GM19023 (cell line): ENCODE measurements around the gene PEX14.

ENCODE experiments used
- ATAC-seq: cut with Tn5 transposase; IDR thresholded peaks from one replicate; pipeline ENCODE4 v1.9.1; 2021; ENCODE audit warnings: mild to moderate bottlenecking, moderate library complexity; ENCODE audit not compliant: unreplicated experiment

The PEX14 gene

DNA sequence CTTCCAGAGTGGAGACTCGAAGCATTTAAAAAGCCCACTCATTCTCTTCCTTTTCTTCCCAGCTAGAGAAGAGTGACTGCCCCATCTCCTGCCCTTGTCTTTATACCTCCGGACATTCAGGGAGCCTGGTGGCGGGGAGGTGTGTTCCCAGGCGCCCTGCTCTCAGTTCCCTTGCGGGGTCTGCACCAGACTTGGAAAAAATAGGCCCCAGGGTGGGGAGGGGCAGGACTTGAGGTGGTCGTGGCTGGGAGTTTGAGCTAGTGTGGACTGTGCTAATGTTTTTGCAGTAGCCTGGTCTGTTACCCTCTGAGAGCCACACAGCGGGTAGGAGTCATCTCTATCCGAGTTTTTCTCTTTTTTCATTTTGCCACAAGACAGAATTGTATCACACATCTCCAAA, 139.1 kb downstream of the PEX14 start:
- ATAC-seq = no peak

DNA sequence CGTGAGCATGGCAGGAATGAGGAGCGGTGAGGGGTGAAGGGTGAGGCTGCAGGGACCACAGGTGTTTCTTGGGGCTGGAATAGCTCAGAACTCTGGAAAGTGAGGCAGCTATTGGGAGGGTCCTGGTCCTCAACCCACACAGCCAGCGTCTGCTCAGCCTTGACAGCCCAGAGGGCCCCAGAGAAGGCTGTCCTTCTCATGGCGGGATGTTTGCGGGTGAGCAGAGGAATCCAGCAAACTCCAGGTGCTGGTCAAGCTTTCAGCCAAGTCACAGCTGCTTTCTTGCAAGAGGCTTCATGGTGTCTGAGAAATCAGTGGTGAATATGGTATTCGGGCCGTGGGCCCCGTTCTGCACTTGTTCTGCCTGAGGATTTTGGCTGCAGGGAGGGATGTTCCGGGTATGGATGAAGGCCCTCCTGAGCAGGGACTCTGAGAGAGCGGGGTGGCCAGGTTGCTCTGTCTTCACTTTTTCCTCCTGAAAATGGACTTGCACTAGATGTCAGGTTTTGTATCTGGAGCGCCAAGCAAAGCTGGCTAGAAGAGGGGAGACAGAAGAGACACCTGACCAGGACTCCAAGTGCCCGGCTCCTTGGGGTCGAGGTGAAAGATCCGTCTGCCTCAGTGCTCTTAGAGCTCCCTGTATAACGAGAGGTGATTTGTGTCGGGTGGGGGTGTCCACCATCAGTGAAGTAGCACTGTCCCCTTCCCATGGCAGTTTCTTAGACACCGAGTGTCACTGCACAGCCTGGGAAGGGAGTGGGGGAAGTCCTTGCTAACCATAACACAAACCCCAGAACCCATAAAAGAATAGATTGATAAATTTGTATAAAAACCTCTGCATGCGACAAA, 139.9 kb downstream of the PEX14 start:
- ATAC-seq = no peak

DNA sequence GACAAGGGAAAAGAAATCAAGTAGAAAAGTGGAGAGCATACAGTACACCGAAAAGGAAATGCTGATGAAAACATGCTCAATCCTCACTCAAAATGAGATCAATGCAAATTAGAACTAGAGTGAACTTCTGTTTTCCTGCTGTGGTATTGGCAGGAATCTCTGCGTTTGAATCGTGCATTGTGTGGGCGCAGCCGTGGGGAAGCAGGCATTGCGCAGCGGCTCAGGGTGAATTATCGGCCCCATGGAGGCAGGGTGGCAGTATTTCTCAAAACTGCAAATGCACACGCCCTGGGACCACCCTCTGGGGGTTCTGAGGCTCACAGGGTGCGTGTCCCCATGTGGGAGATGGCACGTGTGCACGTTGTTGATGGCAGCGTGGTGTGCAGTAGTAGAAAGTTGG, 140.6 kb downstream of the PEX14 start:
- no peak for ATAC-seq

DNA sequence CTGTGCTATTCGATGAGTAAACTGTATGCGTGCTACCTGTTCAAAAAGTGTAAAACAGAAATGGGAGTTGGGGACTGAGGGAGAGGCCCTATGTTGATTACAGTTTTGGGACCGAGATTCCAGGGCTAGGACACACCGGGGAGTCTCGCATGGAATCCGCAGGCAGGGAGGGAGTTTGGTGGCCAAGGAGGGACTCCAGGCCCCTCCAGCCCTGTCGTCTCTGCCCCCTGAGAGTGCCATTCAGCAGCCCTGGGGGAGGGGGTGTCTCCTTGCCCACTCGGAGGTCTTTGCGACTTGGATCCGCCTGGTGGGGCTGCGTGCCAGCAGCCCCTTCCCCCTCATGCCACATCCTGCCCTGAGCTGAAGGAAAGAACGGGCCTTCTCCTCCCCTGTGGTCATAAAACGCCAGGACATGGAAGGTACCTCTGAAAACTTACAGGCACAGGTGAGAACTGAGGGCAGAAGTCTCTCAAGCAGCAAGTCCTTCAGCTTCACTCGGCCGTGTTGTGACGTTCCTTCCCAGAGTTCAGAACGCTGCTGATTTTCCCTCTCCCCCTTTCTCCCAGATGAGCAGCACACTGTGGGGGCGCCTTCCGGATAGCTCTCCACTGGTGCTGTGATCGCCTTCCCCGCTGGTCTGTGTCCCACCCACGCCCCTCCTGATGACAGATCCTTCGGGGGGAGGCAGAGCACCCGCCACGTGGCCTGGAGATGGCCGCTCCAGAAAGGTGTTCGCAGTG, 141.4 kb downstream of the PEX14 start:
- no peak for ATAC-seq

DNA sequence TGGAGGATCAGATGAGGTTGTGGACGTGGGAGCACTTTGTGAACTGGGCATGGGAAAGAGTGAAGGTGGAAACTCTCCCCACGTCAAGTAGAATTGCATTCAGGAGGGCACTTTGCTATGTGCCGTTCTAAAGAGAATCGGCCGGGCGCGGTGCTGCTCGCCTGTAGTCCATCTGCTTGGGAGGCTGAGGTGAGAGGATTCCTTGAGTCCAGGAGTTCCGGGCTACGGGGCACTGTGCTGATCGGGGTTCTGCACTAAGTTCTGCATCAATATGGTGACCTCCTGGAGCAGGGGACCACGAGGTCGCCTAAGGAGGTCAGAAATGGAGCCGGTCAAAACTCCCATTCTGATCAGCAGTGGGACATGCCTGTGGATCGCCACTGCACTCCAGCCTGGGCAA, 141.9 kb downstream of the PEX14 start:
- ATAC-seq = no peak

DNA sequence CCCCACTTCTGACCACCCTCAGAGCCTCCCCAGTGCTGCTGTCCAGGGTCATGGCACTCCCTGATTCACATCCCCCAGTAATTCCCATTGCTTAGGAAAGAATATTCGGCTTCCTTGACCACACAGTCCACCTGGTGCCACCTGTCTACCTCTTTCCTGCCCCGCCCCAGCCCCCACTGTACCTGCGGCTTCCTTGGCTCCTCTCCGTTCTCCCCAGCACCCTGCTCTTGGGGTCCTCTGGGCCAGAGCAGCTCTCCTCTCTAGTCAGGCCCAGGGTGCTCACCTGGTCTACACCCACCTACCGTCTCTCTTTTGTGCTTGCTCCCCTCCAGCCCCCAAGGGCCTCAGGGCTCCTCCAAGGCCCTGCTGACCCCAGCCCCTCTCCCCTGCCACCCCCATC, 142.6 kb downstream of the PEX14 start:
- ATAC-seq = no peak

DNA sequence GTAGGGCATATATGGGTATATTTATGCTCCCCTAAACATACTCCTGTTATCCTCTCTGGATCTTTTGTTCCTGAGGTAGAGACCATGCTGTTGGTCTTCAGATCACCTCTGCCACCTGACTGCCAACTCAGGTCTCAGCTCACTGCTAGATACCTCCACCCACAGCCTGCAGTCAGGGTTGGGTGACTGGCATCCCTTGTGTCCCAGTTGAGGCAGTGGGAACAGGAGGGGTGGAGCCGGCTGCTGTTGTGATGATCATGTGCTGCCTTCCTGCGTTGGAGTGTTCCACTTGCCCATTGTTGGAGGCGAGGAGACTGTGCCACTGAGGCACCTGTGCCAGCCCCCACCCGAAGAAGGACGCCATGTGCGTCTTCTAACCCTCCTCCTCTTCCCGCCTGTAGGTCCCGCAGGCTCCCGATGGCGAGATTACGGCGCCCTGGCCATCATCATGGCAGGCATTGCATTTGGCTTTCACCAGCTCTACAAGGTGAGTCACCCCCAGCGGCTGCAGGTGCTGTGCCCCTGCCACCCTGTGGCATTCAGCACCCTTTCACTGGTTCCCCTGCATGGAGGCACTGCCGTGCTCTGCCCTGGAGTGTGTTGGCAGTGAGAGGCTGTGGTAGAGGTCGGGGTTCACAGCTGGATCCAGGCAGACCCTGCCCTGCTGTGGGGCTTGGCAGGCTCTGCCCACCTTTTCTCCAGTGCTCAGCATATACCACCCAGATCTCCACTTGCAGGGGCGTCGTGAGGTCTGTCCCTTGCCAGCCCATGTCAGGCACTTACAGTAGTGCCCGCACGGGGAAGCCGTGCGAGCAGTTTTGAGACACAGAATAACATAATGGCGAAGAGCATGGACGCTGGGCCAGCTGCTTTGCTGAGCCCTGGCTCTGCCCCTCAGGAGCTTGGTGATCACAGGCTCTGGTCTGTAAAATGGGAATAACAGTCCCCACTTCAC, 143.5 kb downstream of the PEX14 start:
- no peak for ATAC-seq

DNA sequence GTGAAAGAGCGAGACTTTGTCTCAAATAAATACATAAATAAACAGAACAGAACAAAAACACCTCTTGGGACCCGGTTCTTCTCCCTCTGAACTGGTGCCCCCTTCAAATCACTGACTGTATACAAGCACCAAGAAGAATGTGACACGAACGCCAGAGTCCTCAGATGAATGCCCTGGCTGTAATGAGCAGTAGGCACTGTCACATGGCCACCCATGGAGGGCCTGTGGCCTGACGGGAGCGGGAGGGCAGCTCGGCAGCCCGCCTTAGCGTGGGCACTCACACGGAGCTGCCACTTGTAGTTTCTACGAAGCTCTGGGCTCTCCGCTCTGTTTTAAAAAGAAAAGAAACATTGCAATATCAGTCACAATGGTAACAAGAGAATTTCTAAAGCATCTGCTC, 146.0 kb downstream of the PEX14 start:
- no peak for ATAC-seq

DNA sequence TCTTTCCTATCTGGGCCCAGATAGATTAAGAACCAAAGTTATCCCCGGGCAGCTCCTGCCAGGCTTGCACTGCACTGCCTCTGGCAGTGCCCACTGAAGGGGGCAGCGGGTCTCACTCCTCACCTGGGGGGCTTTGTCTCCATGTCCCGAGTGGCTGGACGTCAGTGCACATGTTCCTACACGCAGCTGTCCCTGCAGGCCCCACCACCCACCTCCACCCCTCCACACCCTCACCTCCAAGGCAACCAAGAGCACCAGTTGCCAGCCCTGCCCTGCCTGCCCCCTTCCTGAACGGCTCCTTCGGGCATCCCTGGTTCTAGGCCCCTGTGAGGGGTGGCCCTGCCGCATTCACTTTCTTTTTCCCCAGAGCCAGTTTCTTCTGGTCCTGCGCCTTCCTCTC, 147.2 kb downstream of the PEX14 start:
- ATAC-seq = no peak

DNA sequence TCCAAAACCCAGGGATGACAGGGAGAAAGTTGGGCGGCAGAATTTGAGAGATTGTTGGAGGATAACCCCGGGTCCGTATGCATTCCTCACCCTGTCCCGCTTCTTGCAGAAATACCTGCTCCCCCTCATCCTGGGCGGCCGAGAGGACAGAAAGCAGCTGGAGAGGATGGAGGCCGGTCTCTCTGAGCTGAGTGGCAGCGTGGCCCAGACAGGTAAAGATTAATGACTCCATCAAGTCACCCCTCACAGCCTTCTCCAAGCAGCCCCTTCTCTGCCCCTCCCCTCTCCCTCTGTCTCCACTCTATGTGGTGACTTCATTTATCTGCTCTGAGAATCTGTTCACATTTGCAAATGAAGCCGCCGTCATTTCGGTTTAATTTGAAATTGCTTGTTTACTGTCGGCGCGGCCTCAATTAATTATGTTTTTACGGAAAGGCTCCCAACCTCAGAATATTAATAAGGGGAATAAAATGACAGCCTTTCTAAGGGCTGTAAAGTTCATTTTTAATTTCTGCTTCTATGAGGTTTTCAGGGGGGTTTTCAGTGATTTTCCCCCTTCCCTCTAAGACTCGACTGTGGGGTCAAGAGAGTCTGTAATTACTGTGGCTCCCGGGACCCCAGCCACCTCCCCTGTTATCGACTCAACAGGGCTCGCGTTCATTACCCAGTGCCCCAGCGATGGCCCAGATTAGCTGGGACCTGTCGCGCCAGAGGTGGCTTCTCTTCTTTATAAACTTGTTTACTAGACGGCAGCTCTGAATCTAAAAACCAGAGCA, 148.3 kb downstream of the PEX14 start:
- ATAC-seq = no peak

DNA sequence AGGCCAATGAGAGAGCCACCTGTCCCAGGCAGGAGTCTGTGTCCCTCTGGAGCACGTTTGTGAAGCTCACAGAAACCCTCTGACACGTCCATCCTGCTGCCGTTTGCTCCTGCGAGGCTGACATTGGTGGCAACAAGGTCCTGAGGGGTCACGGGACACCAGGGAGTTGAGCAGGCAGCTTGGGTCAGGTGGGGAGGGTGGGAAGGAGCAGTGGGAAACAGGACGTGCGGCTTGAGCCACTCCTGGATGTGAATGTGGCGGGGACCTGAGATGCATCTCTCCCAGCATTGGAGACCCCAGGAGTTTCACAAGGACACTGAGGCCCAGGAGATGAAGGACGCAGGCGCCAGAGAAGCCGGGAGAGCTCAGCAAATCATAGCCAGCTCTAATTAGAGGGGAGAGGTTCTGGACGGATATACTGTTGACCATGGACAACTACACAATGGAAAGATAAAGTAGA, 149.0 kb downstream of the PEX14 start:
- ATAC-seq = no peak

DNA sequence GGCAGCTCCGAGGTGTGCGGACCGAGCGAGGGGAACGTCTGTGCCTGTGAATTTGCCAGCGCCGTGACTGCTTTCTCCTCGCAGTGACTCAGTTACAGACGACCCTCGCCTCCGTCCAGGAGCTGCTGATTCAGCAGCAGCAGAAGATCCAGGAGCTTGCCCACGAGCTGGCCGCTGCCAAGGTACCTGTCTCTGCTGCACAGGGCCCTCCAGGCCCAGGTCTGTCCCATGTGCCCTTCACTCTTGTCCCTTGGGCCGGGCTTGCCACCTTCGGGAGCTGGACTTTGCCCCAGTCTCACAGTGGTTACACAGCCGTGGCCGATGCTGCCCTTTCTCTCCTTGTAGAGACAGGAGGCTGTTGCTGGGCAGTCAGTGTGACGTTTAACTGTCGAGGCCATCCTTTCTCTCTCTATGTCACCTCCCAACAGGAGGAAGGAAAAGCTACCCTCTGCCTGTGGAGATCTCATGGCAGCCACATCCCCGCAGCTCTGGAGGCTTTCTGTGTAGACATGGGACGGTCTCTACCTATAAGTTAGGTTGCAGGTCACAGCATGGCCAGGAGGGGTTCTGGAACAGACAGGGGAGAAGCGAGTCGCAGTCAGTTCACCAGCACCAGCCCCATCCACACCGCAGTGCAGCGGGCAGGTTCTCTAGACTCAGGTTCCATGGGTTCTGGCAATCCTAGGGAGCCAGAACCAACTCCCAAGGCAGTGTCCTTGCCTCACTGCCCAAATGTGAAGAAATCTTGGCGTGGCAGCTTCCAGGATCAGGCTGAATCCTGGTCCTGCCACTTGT, 149.7 kb downstream of the PEX14 start:
- ATAC-seq = no peak

DNA sequence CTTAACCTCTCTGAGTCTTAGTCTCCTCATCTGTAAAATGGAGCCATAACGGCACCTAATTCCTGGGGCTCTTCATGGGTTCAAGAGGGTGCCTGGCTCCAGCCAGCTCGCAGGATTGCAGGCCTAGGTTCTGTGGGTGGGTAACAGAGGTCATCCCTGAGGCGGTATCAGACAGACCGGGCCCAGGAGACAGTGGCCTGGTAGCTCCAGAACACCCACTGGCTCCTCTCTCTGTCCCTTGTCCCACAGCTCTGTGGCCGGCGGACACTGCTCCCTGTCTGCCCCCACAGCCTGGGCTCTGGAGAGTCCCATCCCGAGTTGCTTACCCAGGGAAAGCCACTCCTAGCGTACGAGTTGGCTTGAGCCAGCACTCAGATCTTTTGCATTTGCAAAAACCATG, 150.3 kb downstream of the PEX14 start:
- ATAC-seq = no peak

DNA sequence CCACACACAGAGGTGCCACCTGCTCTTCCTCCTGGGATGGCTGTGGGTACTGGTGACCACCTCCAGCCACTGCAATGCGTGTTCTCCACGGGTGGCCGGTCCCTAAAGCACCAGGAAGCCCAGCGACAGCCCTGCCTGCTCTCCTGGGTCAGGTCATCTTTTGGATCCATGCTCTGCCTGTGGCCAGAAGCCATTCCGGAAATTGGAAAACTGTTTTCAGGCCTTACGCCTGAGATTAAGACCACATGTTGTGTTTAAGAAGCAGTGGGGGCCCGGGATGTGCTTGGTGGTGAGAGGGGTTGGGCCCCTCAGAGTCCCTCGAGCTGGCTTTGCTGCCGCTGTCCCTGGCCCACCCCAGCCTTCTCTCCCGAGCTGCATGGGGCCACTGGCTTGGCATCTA, 150.8 kb downstream of the PEX14 start:
- no peak for ATAC-seq

DNA sequence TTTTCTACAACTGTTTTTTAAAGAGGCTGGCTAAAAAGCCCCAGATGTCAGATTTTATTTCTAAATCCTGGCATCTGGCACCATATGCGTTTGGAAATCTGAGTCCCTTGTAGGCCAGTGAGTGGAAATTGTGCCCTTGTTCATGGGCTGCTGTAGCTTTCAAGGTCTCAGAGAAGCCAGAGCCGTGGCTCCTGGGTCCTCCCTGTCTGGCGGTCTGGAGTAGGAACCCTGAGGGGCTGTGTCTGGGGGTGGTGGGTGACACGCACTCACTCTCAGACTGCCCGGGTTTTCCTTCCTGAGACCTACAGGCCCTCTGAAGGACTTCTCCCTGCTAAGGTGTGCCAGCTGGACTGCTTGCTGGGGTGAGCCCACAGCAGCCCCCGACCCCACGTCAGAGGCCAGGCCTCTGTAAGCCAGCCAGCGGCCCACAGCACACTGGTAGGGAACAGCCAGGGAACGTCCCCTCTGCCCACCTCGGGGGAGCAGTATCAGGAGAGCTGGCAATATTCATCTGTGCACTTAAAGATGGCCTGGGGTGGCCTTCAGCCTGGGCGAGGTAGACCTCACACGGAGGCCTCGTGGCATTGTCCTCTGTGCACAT, 151.5 kb downstream of the PEX14 start:
- no peak for ATAC-seq

DNA sequence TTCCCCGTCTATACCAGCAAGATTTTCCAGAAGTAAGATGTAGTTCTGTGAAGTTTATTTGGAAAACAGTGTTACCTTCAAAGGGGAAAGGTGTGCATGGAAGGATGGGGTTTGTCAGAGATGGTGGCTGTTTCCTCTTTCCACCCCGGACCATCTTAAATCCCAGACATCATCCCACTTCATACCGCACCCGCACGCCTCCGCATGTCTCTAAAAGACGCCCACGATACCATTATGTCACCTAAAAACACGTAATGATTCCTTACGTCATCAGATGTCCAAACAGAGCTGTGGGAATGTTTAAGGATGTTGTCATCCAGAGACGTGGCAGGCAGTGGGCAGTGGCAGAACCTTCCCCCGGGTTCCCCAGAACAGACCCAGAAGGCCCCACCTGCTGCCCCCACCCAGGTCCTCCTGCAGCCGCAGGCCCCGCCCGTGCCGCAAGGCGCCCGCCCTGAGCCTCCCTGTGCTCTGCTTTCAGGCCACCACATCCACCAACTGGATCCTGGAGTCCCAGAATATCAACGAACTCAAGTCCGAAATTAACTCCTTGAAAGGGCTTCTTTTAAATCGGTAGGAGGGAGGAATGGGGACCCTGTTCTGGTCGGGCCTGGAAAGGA, 152.2 kb downstream of the PEX14 start:
- no peak for ATAC-seq

DNA sequence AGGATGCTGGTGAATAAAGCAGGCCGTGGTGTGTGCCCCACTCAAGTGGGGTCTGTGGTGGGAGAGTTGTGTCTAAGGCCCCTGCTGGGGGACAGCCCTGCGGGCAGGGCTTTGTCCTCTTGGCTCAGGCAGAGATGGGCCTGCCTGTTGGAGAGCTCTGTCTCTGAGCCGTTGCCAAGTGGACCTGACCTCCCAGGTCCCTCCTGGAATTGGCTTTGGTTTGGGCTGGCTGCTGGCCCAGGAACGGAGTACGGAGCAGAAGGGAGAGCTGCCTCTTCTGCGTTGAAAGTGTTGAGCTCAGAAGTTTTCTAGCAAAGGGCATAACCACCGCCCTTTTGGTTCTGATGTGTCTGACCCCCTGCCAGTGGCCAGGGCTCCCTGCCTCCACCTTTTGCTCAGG, 153.9 kb downstream of the PEX14 start:
- no peak for ATAC-seq

DNA sequence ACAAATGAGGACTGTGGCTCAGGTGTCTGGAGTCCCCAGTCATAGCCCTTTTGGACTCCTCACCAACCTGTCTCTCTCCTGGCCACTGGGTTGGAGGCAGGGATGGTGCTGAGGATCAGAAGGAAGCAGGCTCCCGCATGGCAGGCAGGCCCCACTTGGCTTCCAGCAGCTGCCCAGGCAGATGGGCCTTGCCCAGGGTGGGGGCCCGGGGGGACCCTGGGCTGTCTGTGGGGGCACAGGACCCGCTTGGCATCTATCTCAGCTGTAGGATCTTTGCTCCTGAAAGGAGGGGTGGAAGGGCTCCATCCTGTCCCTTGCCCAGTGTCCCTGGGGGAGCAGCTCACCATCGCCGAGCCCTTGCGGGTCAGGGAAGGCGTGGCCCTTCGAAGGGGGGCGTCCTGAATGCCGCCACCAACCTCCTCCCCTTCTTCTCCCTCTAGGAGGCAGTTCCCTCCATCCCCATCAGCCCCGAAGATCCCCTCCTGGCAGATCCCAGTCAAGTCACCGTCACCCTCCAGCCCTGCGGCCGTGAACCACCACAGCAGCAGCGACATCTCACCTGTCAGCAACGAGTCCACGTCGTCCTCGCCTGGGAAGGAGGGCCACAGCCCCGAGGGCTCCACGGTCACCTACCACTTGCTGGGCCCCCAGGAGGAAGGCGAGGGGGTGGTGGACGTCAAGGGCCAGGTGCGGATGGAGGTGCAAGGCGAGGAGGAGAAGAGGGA, 154.5 kb downstream of the PEX14 start:
- ATAC-seq = no peak
